Endothelial cell (in vitro differentiated cells): ENCODE measurements around the gene FAM131A. TPM values are rescaled to one million over a fixed set of nuclear protein-coding genes. Genes with fewer than 3 reads are reported as not detected.

Experiments
- DNase-seq: peaks from one replicate; pipeline ENCODE4 v3.0.0; 2021; ENCODE audit warnings: low spot score
- H3K27ac Mint-ChIP-seq: one replicate; pipeline ENCODE4 v1.8.0; 2021; ENCODE audit warnings: mixed read lengths, inconsistent platforms; ENCODE audit not compliant: unreplicated experiment
- H3K27me3 Mint-ChIP-seq: one replicate; pipeline ENCODE4 v1.8.0; 2021; ENCODE audit warnings: mild to moderate bottlenecking, moderate library complexity, mixed read lengths, inconsistent platforms; ENCODE audit not compliant: unreplicated experiment
- H3K36me3 Mint-ChIP-seq: one replicate; pipeline ENCODE4 v1.8.0; 2021; ENCODE audit warnings: mild to moderate bottlenecking, low read depth, mixed read lengths, inconsistent platforms; ENCODE audit not compliant: unreplicated experiment
- H3K4me1 Mint-ChIP-seq: one replicate; pipeline ENCODE4 v1.8.0; 2021; ENCODE audit warnings: mild to moderate bottlenecking, mixed read lengths, inconsistent platforms; ENCODE audit not compliant: unreplicated experiment
- H3K4me3 Mint-ChIP-seq: one replicate; pipeline ENCODE4 v1.8.0; 2021; ENCODE audit warnings: mild to moderate bottlenecking, mixed read lengths, inconsistent platforms; ENCODE audit not compliant: unreplicated experiment
- H3K9me3 Mint-ChIP-seq: one replicate; pipeline ENCODE4 v1.8.0; 2021; ENCODE audit warnings: mixed read lengths, inconsistent platforms; ENCODE audit not compliant: unreplicated experiment
- CTCF ChIP-seq: fragments of 200-600 bp; sonication (generic); IDR thresholded peaks from one replicate; pipeline ENCODE4 v1.5.0; 2021; ENCODE audit warnings: antibody characterized with exemption; ENCODE audit not compliant: unreplicated experiment
- total RNA-seq: library from RNA; stranded (reverse); fragmentation: NEBNext Ultra II Directional; extraction: Animal tissue kit (Norgen Biotek cat#: 25700); gene quantifications from one replicate; pipeline ENCODE4 v1.2.1, GENCODE V29; 2021; ENCODE audit not compliant: unreplicated experiment

The FAM131A gene
- total RNA-seq, 1 donor from 2014 or later = 15.8 TPM

GRCh38 chr3:184352149-184352785 is 14.9 kb downstream of the FAM131A start:
- no peak overlapping the region for H3K27ac Mint-ChIP-seq
- no peak for DNase-seq
- no peak for TF ChIP-seq CTCF
- no peaks in the 10 kb centered on the region for H3K27me3 Mint-ChIP-seq
- no peaks in the 10 kb centered on the region for H3K9me3 Mint-ChIP-seq
- no peak overlapping the region for H3K4me3 Mint-ChIP-seq
- no peaks in the 10 kb centered on the region for H3K4me1 Mint-ChIP-seq
- H3K36me3 Mint-ChIP-seq = peaks cover 15% of the 10 kb centered on the region

- no peak overlapping the region for H3K27ac Mint-ChIP-seq
- no peak for TF ChIP-seq CTCF
- H3K9me3 Mint-ChIP-seq = no peaks in the 10 kb centered on the region
- H3K4me3 Mint-ChIP-seq = no peak overlapping the region
- no peaks in the 10 kb centered on the region for H3K4me1 Mint-ChIP-seq
- H3K27me3 Mint-ChIP-seq = no peaks in the 10 kb centered on the region
- peaks cover 15% of the 10 kb centered on the region for H3K36me3 Mint-ChIP-seq
- DNase-seq = no peak
These were observed 15.6 kb downstream of the FAM131A start for GRCh38 chr3:184352897-184353545.

- no peak overlapping the region for H3K4me3 Mint-ChIP-seq
- DNase-seq = no peak
- H3K27me3 Mint-ChIP-seq = no peaks in the 10 kb centered on the region
- H3K9me3 Mint-ChIP-seq = no peaks in the 10 kb centered on the region
- H3K27ac Mint-ChIP-seq = no peak overlapping the region
- peaks cover 14% of the 10 kb centered on the region for H3K36me3 Mint-ChIP-seq
- no peak for TF ChIP-seq CTCF
- H3K4me1 Mint-ChIP-seq = no peaks in the 10 kb centered on the region
These were observed 16.1 kb downstream of the FAM131A start for GRCh38 chr3:184353546-184353941.

GRCh38 chr3:184354121-184354728 is 16.8 kb downstream of the FAM131A start:
- Mint-ChIP-seq H3K36me3 (peaks cover 10% of the 10 kb centered on the region), H3K4me3 (no peak overlapping the region), H3K27me3 (no peaks in the 10 kb centered on the region), H3K27ac (no peak overlapping the region), H3K4me1 (no peaks in the 10 kb centered on the region), H3K9me3 (no peaks in the 10 kb centered on the region)
- peak; percentile 74 for DNase-seq
- TF ChIP-seq CTCF = peak; percentile 72

- no peaks in the 10 kb centered on the region for H3K27me3 Mint-ChIP-seq
- H3K4me1 Mint-ChIP-seq = no peaks in the 10 kb centered on the region
- no peak overlapping the region for H3K4me3 Mint-ChIP-seq
- H3K9me3 Mint-ChIP-seq = no peaks in the 10 kb centered on the region
- H3K36me3 Mint-ChIP-seq = peaks cover 9% of the 10 kb centered on the region
- DNase-seq = no peak
- TF ChIP-seq CTCF = no peak
- H3K27ac Mint-ChIP-seq = no peak overlapping the region
These were observed 17.4 kb downstream of the FAM131A start for GRCh38 chr3:184354754-184355153.
